ENCODE results near the gene TEC. TPM values are rescaled to one million over a fixed set of nuclear protein-coding genes. Genes with fewer than 3 reads are reported as not detected.

The TEC gene
- total and polyA plus RNA-seq, 2 of the 8 experiments (the other 6 are each of a cell fraction or from before 2014, with no cell fraction given) = 0.73 to 1.8 TPM

DNA sequence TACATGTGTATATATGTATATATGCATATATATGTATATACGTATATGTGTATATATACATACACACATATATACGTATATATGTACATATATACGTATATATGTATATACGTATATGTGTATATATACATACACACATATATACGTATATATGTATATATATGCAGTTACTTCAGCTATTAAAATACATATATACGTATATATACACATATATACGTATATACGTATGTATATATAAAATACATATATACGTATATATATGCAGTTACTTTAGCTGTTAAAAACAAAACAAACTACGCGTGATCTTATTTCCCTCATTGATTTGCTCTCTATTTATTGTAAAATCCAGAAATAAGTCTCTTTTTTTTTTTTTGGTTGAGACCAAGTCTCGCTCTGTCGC lies 149.5 kb downstream of the TEC start:
- Histone ChIP-seq H3K4me2 (ENCODE audit: insufficient read depth in 1 of 2, low read depth in 2 of 2, low read length in 2 of 2) (no peak overlapping the region), H4K91ac (replicated peaks; ENCODE audit: insufficient read length, low read length) (no peak overlapping the region), H3K18ac (ENCODE audit: extremely low read depth, low read length) (no peak overlapping the region), H4K20me1 (replicated peaks in 1 of 2; ENCODE audit: control insufficient read depth in 1 of 2, insufficient read depth in 2 of 2, low read length in 2 of 2) (no peaks in the 10 kb centered on the region), H2AK5ac (ENCODE audit: low read depth, low read length) (no peak overlapping the region), H3K56ac (replicated peaks; ENCODE audit: insufficient read length, low read depth, low read length) (no peak overlapping the region), H2AFZ (ENCODE audit: low read length) (no peak overlapping the region), H3K79me2 (ENCODE audit: control insufficient read depth in 1 of 2, insufficient read depth in 2 of 2, low read length in 2 of 2) (no peaks in the 10 kb centered on the region), H2BK15ac (ENCODE audit: low read length) (no peak overlapping the region), H3K4me3 (ENCODE audit: extremely low read depth in 1 of 4, insufficient read depth in 2 of 4, low read depth in 3 of 4, low read length in 4 of 4) (no peak overlapping the region), H2BK120ac (replicated peaks; ENCODE audit: low read depth, low read length) (no peak overlapping the region), H2BK20ac (ENCODE audit: low read length) (no peak overlapping the region), H3K9ac (replicated peaks in 1 of 4; ENCODE audit: extremely low read depth in 1 of 4, low read depth in 3 of 4, low read length in 3 of 4) (no peak overlapping the region), H3K79me1 (ENCODE audit: low read depth, low read length) (no peaks in the 10 kb centered on the region), H3K4me1 (replicated peaks in 1 of 4; ENCODE audit: control insufficient read depth in 3 of 4, insufficient read depth in 4 of 4, low read length in 3 of 4) (peaks cover 0 to 2% (median 1%) of the 10 kb centered on the region in 4 experiments; a peak in 2 of 7 replicates), H3K23me2 (ENCODE audit: low read depth, low read length) (no peaks in the 10 kb centered on the region), H3K4ac (replicated peaks; ENCODE audit: insufficient read length, low read depth, low read length) (no peak overlapping the region), H2BK12ac (ENCODE audit: low read depth, low read length) (no peak overlapping the region), H3K23ac (ENCODE audit: insufficient read length) (no peak overlapping the region), H3K36me3 (ENCODE audit: control insufficient read depth in 2 of 4, insufficient read depth in 4 of 4, low read length in 3 of 4) (no peaks in the 10 kb centered on the region), H3K27ac (ENCODE audit: low read depth, low read length) (no peak overlapping the region), H3K27me3 (replicated peaks in 1 of 4; ENCODE audit: control insufficient read depth in 3 of 4, extremely low read depth in 1 of 4, insufficient read depth in 3 of 4, low read length in 3 of 4) (no peaks in the 10 kb centered on the region), H4K8ac (ENCODE audit: extremely low read depth, insufficient read depth, low read length) (no peak overlapping the region), H3K14ac (ENCODE audit: insufficient read length) (no peak overlapping the region), H3K9me3 (ENCODE audit: insufficient read depth in 2 of 2, low read depth in 1 of 2, low read length in 1 of 2) (no peaks in the 10 kb centered on the region), H4K5ac (ENCODE audit: insufficient read length, low read depth, low read length) (no peak overlapping the region), H2BK5ac (ENCODE audit: low read depth, low read length) (no peak overlapping the region)
- no peak for FAIRE-seq
- 82% methylated on average over 13 of the region's 13 CpGs; no CpG with 5 or more reads in 1 of the 2 experiments for WGBS, 2 experiments (ENCODE audit: extremely low coverage in 1 of 2, insufficient coverage in 1 of 2, insufficient read length in 1 of 2, insufficient replicate concordance in 2 of 2, low coverage in 1 of 2, low lambda C conversion rate in 2 of 2, missing lambda C conversion rate in 1 of 2)
- CTCF ChIA-PET (ENCODE audit: partially characterized antibody) = interaction anchor here (0.6 to 2.0 kb wide), 2 partner anchors 9 to 774 kb away, joined by 3 to 8 read pairs; no protein-coding TSS in a partner anchor
- no peak for DNase-seq (ENCODE audit: low read depth in 1 of 2, low spot score in 2 of 2)
- POLR2A ChIA-PET (ENCODE audit: partially characterized antibody) = no interaction called here
- TF ChIP-seq KDM4A (IDR thresholded peaks at IDR 0.05; ENCODE audit: low read depth, low read length, severe bottlenecking) (no peak), SP2 (IDR thresholded peaks at IDR 0.05; ENCODE audit: low read length) (no peak), ASH2L (IDR thresholded peaks at IDR 0.05; ENCODE audit: low read length) (no peak), BCL11A (IDR thresholded peaks at IDR 0.05; ENCODE audit: low read depth in 2 of 2, low read length in 2 of 2) (no peak), POU5F1 (IDR thresholded peaks at IDR 0.05; ENCODE audit: low read depth, low read length) (no peak), JUN (IDR thresholded peaks at IDR 0.05; ENCODE audit: low read depth, low read length) (no peak), EZH2 (IDR thresholded peaks at IDR 0.05; ENCODE audit: low read depth, low read length, severe bottlenecking) (no peak), RXRA (IDR thresholded peaks at IDR 0.05; ENCODE audit: insufficient read depth, low read depth, low read length) (no peak), EGR1 (IDR thresholded peaks at IDR 0.05; ENCODE audit: borderline replicate concordance, low read depth, low read length) (no peak), HDAC6 (IDR thresholded peaks at IDR 0.05; ENCODE audit: low read depth, low read length) (no peak), SIN3A (conservative IDR thresholded peaks at IDR 0.05 in 1 of 2, IDR thresholded peaks at IDR 0.05 in 1 of 2; ENCODE audit: low read depth in 1 of 2, low read length in 2 of 2) (no peak), KDM5A (IDR thresholded peaks at IDR 0.05; ENCODE audit: low read length) (no peak), SIX5 (IDR thresholded peaks at IDR 0.05; ENCODE audit: low read depth, low read length) (no peak), JUND (IDR thresholded peaks at IDR 0.05; ENCODE audit: low read length) (no peak)

Data from H1 (cell line).